NCI-H146 treated with DMSO at 0.1 percent for 48 hours (cell line): ENCODE measurements around the gene BHLHA9.

Experiments
- DNase-seq: peaks from one replicate; lab custom pipeline; 2025; ENCODE audit not compliant: unreplicated experiment; lab: John Stamatoyannopoulos, UW

BHLHA9 gene

GRCh38 chr17:1251866-1252608, 18.2 kb upstream of the BHLHA9 start:
- peak; percentile 82 for DNase-seq

GRCh38 chr17:1255041-1255440, 15.2 kb upstream of the BHLHA9 start:
- no peak for DNase-seq

GRCh38 chr17:1256699-1257098, 13.5 kb upstream of the BHLHA9 start:
- no peak for DNase-seq

- no peak for DNase-seq
These were observed 10.0 kb upstream of the BHLHA9 start for GRCh38 chr17:1260086-1260769.

- DNase-seq, result no peak
These were observed 9.5 kb upstream of the BHLHA9 start for GRCh38 chr17:1260770-1261161.

- DNase-seq, result no peak
These were observed 6.0 kb upstream of the BHLHA9 start for GRCh38 chr17:1264196-1264595.

- no peak for DNase-seq
These were observed 2.7 kb upstream of the BHLHA9 start for GRCh38 chr17:1267471-1267943.

GRCh38 chr17:1271030-1271423, 783 bp downstream of the BHLHA9 start:
- DNase-seq, result no peak

- DNase-seq, result no peak
These were observed 1.2 kb downstream of the BHLHA9 start for GRCh38 chr17:1271441-1271840.

GRCh38 chr17:1272701-1273100, 2.5 kb downstream of the BHLHA9 start:
- DNase-seq, result no peak

GRCh38 chr17:1273492-1274244, 3.4 kb downstream of the BHLHA9 start:
- DNase-seq, result no peak

GRCh38 chr17:1274245-1274608, 4.0 kb downstream of the BHLHA9 start:
- DNase-seq, result no peak

GRCh38 chr17:1275205-1275961, 5.1 kb downstream of the BHLHA9 start:
- DNase-seq, result no peak

GRCh38 chr17:1275962-1276736, 5.9 kb downstream of the BHLHA9 start:
- no peak for DNase-seq

- DNase-seq, result no peak
These were observed 10.4 kb downstream of the BHLHA9 start for GRCh38 chr17:1280652-1281051.

- DNase-seq, result no peak
These were observed 16.3 kb downstream of the BHLHA9 start for GRCh38 chr17:1286379-1287106.

- DNase-seq, result no peak
These were observed 19.5 kb downstream of the BHLHA9 start for GRCh38 chr17:1289695-1290094.

- DNase-seq, result no peak
These were observed 20.4 kb downstream of the BHLHA9 start for GRCh38 chr17:1290676-1291075.

- DNase-seq, result no peak
These were observed 24.0 kb downstream of the BHLHA9 start for GRCh38 chr17:1294157-1294717.
